HG03342 (cell line): ENCODE results near the gene SYMPK.
"Not testable (repeated sequence)": the region's sequence is repeated elsewhere in the genome, so short reads cannot be mapped to it uniquely, and the experiment has no call there.

Source experiments
- ATAC-seq: cut with Tn5 transposase; IDR thresholded peaks from one replicate; pipeline ENCODE4 v1.9.1; 2021; ENCODE audit warnings: mild to moderate bottlenecking, moderate library complexity; ENCODE audit not compliant: unreplicated experiment

Gene SYMPK

DNA sequence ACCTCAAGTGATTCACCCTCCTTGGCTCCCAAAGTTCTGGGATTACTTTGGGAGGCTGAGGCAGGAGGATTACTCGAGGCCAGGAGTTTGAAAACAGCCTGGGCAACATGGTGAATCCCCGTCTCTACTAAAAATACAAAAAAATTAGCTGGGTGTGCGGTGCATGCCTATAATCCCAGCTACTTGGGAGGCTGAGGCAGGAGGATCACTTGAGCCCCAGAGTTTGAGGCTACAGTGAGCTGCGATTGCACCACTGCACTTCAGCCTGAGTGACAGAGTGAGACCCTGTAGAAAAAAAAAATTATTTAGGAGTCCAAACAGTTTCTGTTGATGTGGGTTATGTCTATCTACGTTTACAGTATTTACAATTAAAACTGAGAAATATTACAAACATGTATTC, 7.9 kb upstream of the SYMPK start:
- no peak for ATAC-seq

DNA sequence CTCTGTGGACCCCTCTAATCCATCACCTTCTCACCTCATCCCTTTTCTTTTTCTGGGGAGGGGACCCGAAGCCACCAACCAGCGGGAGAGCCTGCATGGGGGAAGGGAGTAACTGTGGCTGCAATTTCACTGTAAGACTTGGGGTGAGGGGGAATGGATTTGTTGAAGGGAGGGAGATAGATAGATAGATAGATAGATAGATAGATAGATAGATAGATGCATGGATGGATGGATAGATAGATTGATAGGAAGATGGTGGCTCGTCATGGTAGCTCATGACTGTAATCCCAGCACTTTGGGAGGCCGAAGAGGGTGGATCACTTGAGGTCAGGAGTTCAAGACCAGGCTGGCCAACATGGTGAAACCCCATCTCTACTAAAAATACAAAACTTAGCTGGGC, 4.3 kb upstream of the SYMPK start:
- not testable (repeated sequence) for ATAC-seq

DNA sequence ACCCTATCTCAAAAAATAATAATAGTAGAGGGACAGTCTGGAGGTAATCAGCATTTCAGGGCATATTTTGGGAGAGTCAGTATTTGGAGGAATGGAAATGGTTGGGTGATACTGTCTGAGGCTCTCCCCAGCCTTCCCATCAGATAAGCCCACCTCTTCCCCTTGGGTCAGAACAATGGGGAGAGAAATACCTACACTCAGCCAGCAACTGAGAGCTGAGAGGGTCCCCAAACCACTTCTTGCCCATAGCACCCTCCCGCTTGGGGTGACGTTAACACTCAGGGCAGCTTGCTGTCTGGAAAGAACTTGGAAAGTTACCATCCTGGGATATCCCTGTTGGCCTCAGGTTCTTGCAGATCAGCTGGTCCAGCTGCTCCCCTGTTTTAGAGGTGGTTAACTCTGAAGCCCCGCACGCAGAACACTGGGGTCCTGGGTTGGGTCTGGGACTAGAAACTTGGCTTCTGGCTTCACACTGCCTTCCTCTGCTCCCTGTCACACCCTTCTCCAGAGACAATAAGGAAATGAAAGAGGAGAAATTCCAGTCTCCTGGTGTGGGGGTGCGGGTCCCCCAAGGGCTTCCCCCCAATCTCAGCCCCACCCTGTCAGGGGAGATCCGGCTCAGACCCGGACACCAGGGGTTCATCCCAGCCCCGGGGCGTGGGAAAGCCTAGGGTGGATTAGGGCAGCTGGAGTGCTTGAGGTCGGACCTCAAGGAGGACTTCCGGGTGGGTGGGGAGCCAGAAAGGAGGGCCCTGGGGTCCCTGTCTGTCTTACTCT, 3.6 kb upstream of the SYMPK start:
- no peak for ATAC-seq

DNA sequence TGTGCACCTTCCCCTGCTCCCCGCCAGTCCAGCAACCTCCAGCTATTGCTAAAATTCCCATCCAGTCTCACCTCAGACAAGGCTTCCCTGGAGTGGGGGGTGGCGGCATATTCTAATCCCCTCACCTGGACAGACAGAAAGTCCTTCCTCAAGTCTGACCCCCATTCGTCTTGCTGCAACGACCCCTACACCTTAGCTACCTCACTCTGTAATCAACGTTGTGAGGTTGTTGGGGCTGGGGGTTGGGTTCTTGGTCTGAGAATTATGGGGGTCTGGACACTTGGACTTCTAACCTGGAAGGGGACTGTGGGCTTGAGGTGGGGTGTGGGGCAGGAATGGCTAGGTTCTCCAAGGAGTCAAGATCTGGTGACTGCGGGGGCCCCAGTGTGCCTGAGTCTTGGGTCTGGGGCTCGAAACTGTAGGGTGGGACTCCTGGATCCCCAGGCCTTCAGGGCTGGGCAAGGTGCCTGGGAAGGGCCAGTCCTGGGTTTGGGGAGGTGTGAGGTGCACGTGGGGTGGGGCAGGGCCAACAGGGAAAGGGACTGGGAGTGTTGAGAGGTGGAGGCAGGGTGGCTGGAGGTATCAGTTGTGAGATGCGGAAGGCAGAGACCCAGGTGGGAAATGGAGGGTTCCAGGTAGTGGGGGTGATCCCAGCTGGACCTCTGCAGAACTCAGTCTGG, 2.5 kb upstream of the SYMPK start:
- no peak for ATAC-seq

DNA sequence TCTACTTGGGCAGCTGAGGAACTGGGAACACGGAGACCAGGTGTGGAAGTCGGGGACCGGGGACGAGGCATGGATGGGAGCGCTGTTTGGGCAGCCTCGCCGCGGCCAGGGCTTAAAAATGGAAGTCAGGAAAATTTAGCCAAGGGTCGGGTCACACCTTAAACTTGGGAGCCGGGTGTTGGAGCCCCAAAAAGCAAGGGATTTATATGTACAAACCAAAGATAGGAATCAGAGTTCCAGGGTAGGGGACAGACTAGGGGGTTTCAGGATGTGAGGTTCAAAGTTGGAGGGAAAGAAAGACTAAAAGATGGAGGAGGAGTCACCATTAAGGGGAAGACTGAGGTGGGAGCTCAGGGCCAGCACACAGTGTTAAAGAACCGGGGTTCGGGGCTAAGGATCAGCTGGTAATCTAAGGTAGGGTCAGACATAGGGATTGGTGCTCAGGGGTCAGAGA, 1.7 kb upstream of the SYMPK start:
- ATAC-seq, result no peak

DNA sequence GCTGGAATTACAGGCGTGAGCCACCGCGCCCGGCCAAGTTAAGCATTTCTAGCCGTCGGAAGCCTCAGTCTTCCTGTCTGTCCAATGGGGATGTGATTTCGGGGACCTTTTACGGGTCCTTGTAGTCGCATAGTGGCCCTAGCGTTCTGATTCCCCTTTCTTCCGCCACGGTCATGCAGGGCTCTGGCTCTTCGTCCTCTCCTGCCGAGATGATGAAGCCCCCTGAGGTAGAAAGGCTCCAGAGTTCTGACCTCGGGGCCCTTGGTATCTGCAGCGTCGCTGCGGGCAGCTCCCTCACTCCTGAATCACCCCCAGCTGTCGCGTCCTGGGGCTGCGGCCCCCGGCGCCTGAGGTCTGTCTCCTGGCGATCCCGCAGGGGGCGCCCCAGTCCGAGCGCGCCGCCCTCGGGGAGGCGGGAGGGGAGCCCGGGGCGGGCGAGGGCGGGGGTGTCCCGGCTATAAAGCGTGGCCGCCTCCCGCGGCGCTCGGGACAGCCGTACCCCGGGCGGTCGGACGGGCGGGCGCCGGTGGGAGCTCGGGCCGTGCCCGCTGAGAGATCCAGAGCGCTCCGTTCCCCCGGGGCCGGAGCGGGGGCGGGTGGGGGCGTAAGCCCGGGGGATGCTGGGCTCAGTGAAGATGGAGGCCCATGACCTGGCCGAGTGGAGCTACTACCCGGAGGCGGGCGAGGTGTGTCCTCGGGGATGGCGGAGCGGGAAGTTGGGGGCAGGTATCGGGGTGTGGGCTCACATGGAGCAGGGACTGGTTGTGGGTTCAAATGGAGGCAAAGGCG, 1.1 kb upstream of the SYMPK start, which contains the start of gene FOXA3:
Gene FOXA3 (plus strand): TSS at position 487 of the 789 bp plus-strand sequence. CDS start 131 bp downstream, at position 618.
- ATAC-seq, result no peak

DNA sequence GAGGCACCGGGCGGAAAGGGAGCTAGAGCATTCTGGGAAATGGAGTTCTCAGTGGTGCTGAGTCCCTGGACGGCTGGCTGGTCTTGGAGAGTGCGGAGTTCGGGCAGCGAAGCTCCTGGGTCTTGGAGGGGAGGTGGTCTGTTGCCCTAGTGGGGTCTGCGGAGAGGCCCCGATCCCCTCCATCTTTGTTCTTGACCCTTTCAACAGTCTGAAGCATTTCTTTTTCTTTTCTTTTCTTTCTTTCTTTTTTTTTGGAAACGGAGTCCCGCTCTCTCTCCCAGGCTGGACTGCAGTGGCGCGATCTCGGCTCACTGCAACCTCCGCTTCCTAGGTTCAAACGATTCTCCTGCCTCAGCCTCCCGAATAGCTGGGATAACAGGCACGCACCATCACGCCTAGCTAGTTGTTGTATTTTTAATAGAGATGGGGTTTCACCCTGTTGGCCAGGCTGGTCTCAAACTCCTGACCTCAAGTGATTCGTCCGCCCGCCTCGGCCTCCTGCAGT, 440 bp upstream of the SYMPK start:
- ATAC-seq, result no peak

DNA sequence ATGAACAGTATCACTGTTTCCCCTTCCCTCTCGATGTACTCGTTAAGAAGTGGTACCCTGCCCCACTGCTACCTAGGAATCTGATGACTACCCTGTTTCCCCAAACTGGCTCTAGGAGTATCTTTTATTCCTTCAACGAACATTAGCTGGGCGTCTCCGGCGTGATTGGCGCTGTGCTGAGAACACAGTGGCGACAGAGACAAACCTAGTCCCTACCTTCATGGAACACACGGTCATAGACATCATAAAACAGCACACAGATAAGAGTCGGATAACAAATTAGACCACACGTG, 730 bp downstream of the SYMPK start:
- ATAC-seq, result no peak

DNA sequence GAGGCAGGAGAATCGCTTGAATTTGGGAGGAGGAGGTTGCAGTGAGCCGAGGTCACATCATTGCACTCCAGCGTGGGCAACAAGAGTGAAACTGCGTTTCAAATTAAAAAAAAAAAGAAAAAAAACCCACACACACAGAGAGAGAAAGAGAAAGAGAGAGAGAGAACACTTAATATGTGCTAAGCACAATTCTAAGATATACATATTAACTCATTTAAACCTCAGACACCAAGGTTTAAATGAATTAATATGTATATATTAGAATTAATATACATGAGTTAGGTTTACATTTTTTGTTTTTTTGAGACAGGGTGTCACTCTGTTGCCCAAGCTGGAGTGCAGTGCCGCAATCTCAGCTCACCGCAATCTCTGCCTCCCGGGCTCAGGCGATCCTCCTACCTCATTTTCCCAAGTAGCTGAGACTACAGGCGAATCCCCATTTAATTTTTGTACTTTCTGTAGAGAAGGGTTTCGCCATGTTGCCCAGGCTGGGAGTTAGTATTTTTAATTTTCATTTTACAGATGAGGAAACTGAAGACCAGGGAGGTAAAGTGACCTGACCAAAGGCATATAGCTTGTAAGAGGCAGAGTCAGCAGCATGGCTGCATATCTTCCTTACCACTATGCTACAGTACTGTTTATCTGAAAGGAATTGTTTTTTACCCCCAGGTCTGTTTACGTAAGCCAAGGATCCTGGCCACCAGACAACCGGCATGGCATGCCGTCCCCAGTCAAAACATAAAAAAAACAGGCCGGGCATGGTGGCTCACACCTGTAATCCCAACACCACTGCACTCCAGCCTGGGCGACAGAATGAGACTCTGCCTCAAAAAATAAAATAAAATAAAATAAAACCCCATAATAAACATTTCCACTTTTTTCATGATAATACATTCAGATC, 2.3 kb downstream of the SYMPK start:
- ATAC-seq, result no peak

DNA sequence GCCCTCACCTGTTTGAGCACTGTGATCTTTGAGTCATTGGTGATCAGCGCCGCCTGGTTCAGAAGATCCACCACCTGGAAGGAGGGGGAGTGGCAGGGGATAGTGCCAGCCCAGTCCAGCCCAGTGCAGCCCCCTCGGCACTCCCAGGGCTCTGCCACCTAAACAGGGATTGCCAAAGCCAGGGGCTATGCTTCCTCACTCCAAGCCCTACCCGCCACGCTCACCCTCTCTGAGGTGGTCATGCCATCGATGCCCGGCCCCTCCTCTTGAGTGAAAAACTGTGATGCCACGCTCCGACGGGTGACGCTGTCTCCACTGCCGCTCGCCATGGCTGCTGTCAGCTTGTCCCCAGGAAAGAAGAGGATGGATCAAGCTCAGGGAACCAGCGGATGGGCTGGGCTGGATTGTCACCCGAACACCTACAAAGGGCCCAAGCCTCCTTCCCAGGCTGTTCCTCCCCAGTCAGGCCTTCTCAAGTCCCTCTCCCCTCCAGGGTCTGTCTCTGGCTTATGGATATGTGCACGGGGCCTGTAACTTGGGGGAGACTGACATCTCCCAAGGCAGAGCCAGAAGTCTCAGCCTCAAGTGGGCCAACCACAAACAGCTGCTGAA, 8.7 kb downstream of the SYMPK start:
- ATAC-seq, result no peak

DNA sequence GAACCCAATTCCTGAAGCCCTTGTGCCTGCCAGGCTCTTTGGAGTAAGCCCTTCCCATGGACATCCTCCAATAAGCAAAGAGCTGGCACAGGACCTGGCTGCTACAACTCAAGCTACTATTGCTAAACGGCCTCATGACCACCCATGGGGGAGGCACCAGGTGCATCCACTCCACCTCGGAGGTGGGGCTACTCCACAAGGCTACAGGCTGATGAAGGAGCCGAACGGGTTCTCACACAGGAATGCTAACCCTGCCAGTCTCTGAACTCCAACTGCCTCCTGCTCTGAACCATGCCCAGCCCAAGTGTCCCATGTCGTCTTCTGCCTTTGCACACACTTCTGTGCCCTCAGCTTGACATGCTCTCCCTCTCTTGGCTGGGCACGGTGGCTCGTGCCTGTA, 10.0 kb downstream of the SYMPK start:
- no peak for ATAC-seq

DNA sequence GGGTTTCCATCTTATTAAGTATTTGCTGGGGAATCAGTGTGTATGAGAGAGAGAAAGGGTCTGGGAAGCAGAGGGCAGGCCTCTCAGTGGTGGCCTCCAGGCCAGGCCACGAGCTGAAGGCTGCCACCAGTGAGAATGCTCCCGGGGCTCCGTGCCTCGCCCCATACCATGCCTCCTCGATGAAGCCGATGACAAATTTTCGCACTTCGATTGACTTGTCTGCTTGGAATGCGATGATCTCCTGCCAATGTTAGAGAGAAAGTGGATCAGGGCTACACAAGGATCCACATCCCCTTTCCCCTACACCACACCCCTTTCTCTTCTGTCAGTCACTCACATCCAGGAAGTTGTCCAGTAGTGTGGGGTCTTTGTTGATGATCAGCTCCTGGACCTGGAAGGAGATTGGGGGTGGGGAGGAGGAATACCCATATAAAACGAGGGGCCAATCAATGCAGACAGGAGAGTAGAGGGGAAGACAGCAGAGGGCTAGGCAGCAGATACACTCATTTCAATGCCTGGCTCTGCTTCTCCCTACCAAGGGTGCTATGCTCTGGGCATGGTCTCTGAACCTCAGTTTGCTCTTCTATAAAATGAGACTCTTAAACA, 10.7 kb downstream of the SYMPK start:
- ATAC-seq, result no peak

DNA sequence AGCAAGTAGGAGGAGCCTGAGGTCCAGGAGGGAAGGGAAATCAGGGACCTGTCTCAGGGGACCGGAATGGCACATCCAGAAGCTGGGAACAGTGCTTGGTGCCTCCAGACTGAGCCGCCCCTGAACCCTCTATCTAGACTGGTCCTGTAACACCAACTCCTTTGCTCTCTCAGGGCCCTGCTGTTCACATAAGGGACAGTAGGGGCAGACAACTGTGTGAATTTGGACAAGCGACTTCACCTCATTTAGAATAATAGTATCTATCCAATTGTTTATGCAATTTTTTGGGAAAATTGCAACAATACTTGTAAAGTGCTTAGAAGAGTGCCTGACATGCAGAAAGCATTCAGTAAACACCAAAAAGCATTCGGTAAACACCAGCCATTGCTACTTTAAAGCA, 14.0 kb downstream of the SYMPK start:
- no peak for ATAC-seq

DNA sequence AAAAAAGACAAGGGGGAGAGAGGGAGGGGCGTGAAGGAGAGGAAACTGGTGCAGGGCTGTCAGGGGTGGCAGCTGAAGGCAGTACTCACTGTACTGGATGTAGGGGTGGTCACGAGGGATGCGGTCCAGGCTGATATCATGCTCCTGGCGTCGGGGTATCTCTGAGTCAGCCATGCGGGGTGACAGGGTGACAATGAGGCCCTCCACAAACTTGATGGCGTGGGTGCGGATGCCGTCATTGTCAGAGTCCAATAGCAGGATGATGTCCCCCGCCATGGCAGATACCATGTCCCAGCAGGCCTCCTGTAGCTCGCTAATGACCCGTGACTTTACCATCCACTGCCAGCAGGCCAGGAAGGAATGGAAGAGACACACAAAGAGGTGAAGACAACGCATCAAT, 15.3 kb downstream of the SYMPK start:
- ATAC-seq, result no peak

DNA sequence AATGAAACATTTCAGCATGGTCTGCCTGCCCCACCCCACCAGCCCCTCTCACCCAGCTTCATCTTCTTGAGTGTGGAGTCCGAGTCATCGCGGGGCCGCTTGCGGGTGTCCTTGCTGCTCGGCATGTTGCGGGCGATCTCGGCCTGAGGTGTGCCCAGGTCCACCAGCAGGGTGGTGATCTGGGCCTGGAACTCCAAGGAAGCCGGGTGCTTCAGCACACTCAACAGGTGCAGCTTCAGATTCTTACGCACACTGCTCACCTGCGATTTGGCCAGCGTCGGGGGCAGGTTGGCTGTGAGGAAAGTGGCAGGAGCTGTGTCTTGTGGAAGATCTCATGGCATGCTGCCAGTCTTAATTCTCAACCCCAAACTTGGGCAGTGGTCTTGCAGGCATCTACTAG, 20.7 kb downstream of the SYMPK start:
- no peak for ATAC-seq

DNA sequence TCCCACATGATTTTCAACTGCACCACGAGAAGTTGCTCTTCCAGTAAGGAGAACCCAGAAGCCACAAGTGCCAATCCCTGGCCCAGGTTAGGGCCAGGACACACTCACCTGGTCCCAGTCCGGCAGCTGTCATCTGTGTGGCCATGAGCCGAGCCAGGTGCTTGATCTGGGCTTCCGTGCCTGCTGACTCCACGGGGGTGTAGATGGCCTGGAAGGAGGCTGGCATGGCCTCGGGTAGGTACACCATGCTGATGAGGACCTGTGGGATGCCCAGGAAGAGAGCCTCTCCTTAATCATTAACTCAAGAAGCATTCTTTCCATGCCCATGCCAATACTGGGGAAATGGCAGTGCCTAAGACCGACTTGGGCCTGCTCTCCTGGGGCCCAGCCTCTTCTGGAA, 28.0 kb downstream of the SYMPK start:
- ATAC-seq, result no peak

DNA sequence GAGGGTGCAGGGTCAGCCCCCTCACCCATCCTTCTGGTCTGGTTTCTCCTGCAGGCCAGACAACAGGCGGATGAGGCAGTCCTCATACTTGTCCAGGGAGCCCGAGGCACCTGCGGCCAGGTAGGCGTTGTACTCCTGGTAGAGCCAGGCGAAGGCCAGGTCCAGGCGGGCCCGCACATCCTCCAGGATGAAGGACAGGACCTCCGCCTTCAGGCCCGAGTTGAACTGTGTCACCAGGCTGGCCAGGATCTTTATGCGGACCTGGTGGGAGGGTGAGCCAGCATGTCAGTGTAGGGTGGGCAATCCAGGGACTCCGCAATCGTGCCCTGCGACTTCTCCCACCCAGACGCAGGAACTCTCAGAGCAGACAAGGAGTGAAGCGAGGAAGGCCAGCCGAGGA, 34.0 kb downstream of the SYMPK start:
- no peak for ATAC-seq

DNA sequence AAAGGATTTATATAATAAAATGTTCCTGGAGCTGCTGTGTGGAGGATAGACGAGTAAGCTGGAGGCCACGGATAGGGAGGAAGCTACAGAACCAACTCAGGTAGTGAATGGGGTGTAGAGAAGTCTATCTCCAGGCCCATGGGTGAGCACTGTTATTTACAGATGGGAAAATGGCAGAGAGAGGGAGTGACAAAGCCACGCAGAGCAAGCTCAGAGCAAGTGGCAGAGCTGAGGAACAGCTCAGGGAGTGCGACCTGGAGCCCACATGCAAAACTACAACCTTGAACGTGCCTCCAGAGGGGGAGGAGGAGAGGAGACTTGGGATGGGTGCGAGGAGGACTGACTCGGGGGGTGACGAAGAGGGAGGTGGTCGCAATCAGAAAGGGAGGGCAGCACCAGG, 34.4 kb downstream of the SYMPK start:
- no peak for ATAC-seq

DNA sequence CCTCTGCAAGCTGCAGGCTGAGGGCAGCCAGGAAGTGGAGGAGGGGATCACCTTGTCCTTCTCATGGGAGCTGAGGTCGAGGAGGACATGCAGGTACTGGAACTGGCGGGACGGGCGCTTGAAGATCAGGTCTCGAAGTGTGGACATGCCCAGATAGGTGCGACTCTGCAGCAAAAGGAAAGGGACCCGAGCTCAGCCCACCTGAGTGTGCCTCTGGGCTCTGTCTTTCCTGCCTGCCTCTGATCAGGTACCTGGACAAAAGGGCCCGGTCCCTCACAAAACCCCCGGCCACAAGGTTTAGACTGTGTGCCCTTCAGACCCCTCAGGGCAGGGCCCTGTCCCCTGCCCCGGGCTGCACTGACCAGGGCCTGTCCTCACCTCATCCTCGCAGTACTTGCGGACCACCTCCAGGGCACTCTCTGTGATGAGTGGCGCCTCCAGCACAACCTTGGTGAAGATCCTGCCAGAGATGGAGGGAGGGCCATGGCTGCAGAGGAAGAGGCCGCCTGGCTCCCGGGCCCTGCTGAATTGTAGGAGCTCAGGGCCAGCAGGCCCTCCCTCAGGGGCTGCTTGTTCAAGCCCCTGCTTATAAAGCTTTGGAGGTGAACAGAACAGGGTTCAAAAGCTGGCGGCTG, 35.4 kb downstream of the SYMPK start:
- ATAC-seq, result no peak
